Motor neuron (in vitro differentiated cells): Measurements from ENCODE around the gene IRF2BPL. TPM values are rescaled to one million over a fixed set of nuclear protein-coding genes. Genes with fewer than 3 reads are reported as not detected.

Experiments used
- ATAC-seq, 8 experiments: fragments of 200-7000 bp; cut with Tn5 transposase; replicated peaks in 6 of 8; 2 replicates each; pipeline ENCODE4 v1.8.0; 2021; ENCODE audit warnings: mild to moderate bottlenecking in 8 of 8, moderate library complexity in 8 of 8
- H3K27ac ChIP-seq, 2 donors: fragments of 250-450 bp; sonication (Bioruptor Pico); 2 replicates each; pipeline ENCODE4 v1.9.0; 2021; ENCODE audit warnings: antibody characterized with exemption in 2 of 2, mild to moderate bottlenecking in 2 of 2, moderate library complexity in 1 of 2
- H3K4me1 ChIP-seq, 2 donors: fragments of 250-450 bp; sonication (Bioruptor Pico); replicated peaks in 1 of 2; 2 replicates each; pipeline ENCODE4 v1.6.1; 2021; ENCODE audit warnings: antibody characterized with exemption in 2 of 2, mild to moderate bottlenecking in 2 of 2, moderate library complexity in 1 of 2
- H3K4me3 ChIP-seq, 5 donors: fragments of 250-450 bp; sonication (Bioruptor Pico); 2 replicates each; pipeline ENCODE4 v1.9.0; 2021; ENCODE audit warnings: antibody characterized with exemption in 5 of 5, mild to moderate bottlenecking in 5 of 5, moderate library complexity in 4 of 5
- WGBS, 10 experiments: fragments of 450-650 bp; shearing (Covaris generic); methylation state at CpG; one replicate each; pipeline ENCODE4 v1.0.0; 2022; 5-methylcytosine and 5-hydroxymethylcytosine counted together
- in situ Hi-C, 9 experiments: fragments of 400-800 bp; cut with MboI; loops; one replicate each; pipeline ENCODE4 v1.15.0; 2021; ENCODE audit warnings: low sequenced_read_pairs in 9 of 9, low pct_unique_long_range_greater_than_20kb in 2 of 9; ENCODE audit not compliant: unreplicated experiment in 9 of 9
- total RNA-seq, 8 experiments: library from RNA; unstranded; fragments of 300-600 nt; gene quantifications; 2 replicates each; pipeline versions ENCODE4 v1.2.3 to v1.2.4, GENCODE V29; 2022

IRF2BPL gene
- total RNA-seq, 8 experiments from 2014 or later = 15.9 to 68.1 (median 40.4) TPM

GRCh38 chr14:77000340-77001270, 27.9 kb downstream of the IRF2BPL start:
- Histone ChIP-seq H3K4me3 (peak overlapping the region in 3 of 5 donors; percentile 2 to 15 (median 8)), H3K4me1 (peaks cover 51 to 76% of the 10 kb centered on the region in 2 donors), H3K27ac (peak overlapping the region; percentile 88 to 95)
- peak; percentile 81 to 94 (median 92) for ATAC-seq
- in situ Hi-C loops = no loop called here
- WGBS, 10 experiments = 10 to 76% (median 32%) methylated on average over 1 to 19 of the region's 33 CpGs; no CpG with 5 or more reads in 3 of the 10 experiments

- H3K27ac ChIP-seq = no peak overlapping the region
- WGBS, 10 experiments = 81% methylated on average over 3 of the region's 3 CpGs; no CpG with 5 or more reads in 9 of the 10 experiments
- H3K4me3 ChIP-seq = no peak overlapping the region
- H3K4me1 ChIP-seq = peaks cover 50 to 72% of the 10 kb centered on the region in 2 donors
- ATAC-seq = no peak
- in situ Hi-C loops = no loop called here
Observed at GRCh38 chr14:76998910-76999309, 29.6 kb downstream of the IRF2BPL start.

- no peak overlapping the region for H3K4me3 ChIP-seq
- peaks cover 55 to 74% of the 10 kb centered on the region in 2 donors for H3K4me1 ChIP-seq
- no peak for ATAC-seq
- H3K27ac ChIP-seq = no peak overlapping the region
- in situ Hi-C loops = no loop called here
- 33 to 90% (median 83%) methylated on average over 1 to 4 of the region's 6 CpGs; no CpG with 5 or more reads in 4 of the 10 experiments for WGBS, 10 experiments
Observed at GRCh38 chr14:76997257-76997970, 31.1 kb downstream of the IRF2BPL start.

- WGBS, 10 experiments = 67 to 100% (median 76%) methylated on average over 1 to 2 of the region's 2 CpGs; no CpG with 5 or more reads in 5 of the 10 experiments
- Histone ChIP-seq H3K4me1 (peaks cover 55 to 74% of the 10 kb centered on the region in 2 donors), H3K4me3 (no peak overlapping the region), H3K27ac (no peak overlapping the region)
- ATAC-seq = no peak
- in situ Hi-C loops = no loop called here
Observed at GRCh38 chr14:76996563-76997146, 31.9 kb downstream of the IRF2BPL start.

- H3K4me3 ChIP-seq = no peak overlapping the region
- no peak overlapping the region for H3K27ac ChIP-seq
- peaks cover 44 to 62% of the 10 kb centered on the region in 2 donors for H3K4me1 ChIP-seq
- ATAC-seq = no peak
- in situ Hi-C loops = no loop called here
- no CpG with 5 or more reads among the region's 4 CpGs for WGBS, 10 experiments
Observed at GRCh38 chr14:76995279-76996035, 33.1 kb downstream of the IRF2BPL start.

GRCh38 chr14:76993752-76994151, 34.8 kb downstream of the IRF2BPL start:
- WGBS, 10 experiments = 60% methylated on average over 2 of the region's 6 CpGs; no CpG with 5 or more reads in 9 of the 10 experiments
- peak in 7 of 8 experiments; percentile 20 to 87 (median 73) for ATAC-seq
- peaks cover 32 to 47% of the 10 kb centered on the region in 2 donors for H3K4me1 ChIP-seq
- in situ Hi-C loops = no loop called here
- H3K27ac ChIP-seq = peak overlapping the region in 1 of 2 donors; percentile 18
- H3K4me3 ChIP-seq = no peak overlapping the region

- Histone ChIP-seq H3K27ac (no peak overlapping the region), H3K4me1 (peaks cover 26 to 28% of the 10 kb centered on the region in 2 donors), H3K4me3 (no peak overlapping the region)
- no peak for ATAC-seq
- in situ Hi-C loops = no loop called here
Observed at GRCh38 chr14:76990084-76990483, 38.4 kb downstream of the IRF2BPL start.

GRCh38 chr14:76987956-76988520, 40.5 kb downstream of the IRF2BPL start:
- in situ Hi-C loops = no loop called here
- 75 to 100% (median 88%) methylated on average over 1 to 4 of the region's 4 CpGs; no CpG with 5 or more reads in 1 of the 10 experiments for WGBS, 10 experiments
- ATAC-seq = no peak
- peaks cover 22 to 27% of the 10 kb centered on the region in 2 donors for H3K4me1 ChIP-seq
- no peak overlapping the region for H3K27ac ChIP-seq
- H3K4me3 ChIP-seq = no peak overlapping the region

- WGBS, 10 experiments = 57 to 100% (median 100%) methylated on average over 1 of the region's 4 CpGs; no CpG with 5 or more reads in 7 of the 10 experiments
- peaks cover 22 to 27% of the 10 kb centered on the region in 2 donors for H3K4me1 ChIP-seq
- peak in 1 of 8 experiments; percentile 2 for ATAC-seq
Observed at GRCh38 chr14:76986231-76986565, 42.3 kb downstream of the IRF2BPL start.

GRCh38 chr14:76985540-76986230, 42.8 kb downstream of the IRF2BPL start:
- 20 to 83% (median 80%) methylated on average over 1 to 3 of the region's 4 CpGs; no CpG with 5 or more reads in 5 of the 10 experiments for WGBS, 10 experiments
- H3K4me3 ChIP-seq = no peak overlapping the region
- H3K4me1 ChIP-seq = peaks cover 22 to 27% of the 10 kb centered on the region in 2 donors
- H3K27ac ChIP-seq = peak overlapping the region in 1 of 2 donors; percentile 2
- peak; percentile 9 to 70 (median 54) for ATAC-seq
- in situ Hi-C loops = no loop called here

More at GRCh38 chr14:76986231-76986565, 42.3 kb downstream of the IRF2BPL start:
- H3K27ac ChIP-seq = no peak overlapping the region
- H3K4me3 ChIP-seq = no peak overlapping the region
- in situ Hi-C loops = no loop called here

- peak; percentile 46 to 98 (median 82) for ATAC-seq
- 0 to 88% (median 71%) methylated on average over 1 to 5 of the region's 6 CpGs; no CpG with 5 or more reads in 4 of the 10 experiments for WGBS, 10 experiments
Observed at GRCh38 chr14:76984787-76985375, 43.6 kb downstream of the IRF2BPL start.

More at GRCh38 chr14:76984787-76985375, 43.6 kb downstream of the IRF2BPL start:
- no peak overlapping the region for H3K27ac ChIP-seq
- H3K4me1 ChIP-seq = peaks cover 22 to 27% of the 10 kb centered on the region in 2 donors
- in situ Hi-C loops = no loop called here
- H3K4me3 ChIP-seq = no peak overlapping the region
